ENCODE measurements around the gene FARP2.

- TF ChIP-seq CTCF (IDR thresholded peaks at IDR 0.05 in 2 of 3, conservative IDR thresholded peaks at IDR 0.05 in 1 of 3; ENCODE audit: borderline replicate concordance in 1 of 3, insufficient read depth in 1 of 3, low read depth in 2 of 3, low read length in 2 of 3) = no peak
- TF ChIP-seq FOSL1 (IDR thresholded peaks at IDR 0.05; ENCODE audit: low read depth) = no peak
- TF ChIP-seq SP1 (IDR thresholded peaks at IDR 0.05; ENCODE audit: low read depth) = no peak
- no peak for TF ChIP-seq REST (IDR thresholded peaks at IDR 0.05; ENCODE audit: low read depth)
- no peak for TF ChIP-seq CEBPB (IDR thresholded peaks at IDR 0.05; ENCODE audit: low read depth)
- TF ChIP-seq POLR2AphosphoS5 (IDR thresholded peaks at IDR 0.05; ENCODE audit: low read depth, low read length) = no peak
- TF ChIP-seq EZH2 (IDR thresholded peaks at IDR 0.05) = no peak
- TF ChIP-seq EZH2phosphoT487 (IDR thresholded peaks at IDR 0.05; ENCODE audit: borderline replicate concordance) = no peak
- no peak for TF ChIP-seq SRF (IDR thresholded peaks at IDR 0.05; ENCODE audit: low read depth)
- TF ChIP-seq POLR2A (IDR thresholded peaks at IDR 0.05; ENCODE audit: borderline replicate concordance, extremely low read depth, insufficient read depth, insufficient read length) = no peak
Measured at GRCh38 chr2:241329669-241330615, 26.1 kb upstream of the FARP2 start.

All from HCT116 (cell line).